Choroid plexus epithelial cell (primary cell): ENCODE results near the gene KIAA0825.

Experiments used
- DNase-seq: peaks from one replicate; pipeline ENCODE4 v3.0.0-alpha.2; 2010; ENCODE audit warnings: low read depth
- H3K4me3 ChIP-seq: 2 replicates; pipeline ENCODE4 v1.5.1; 2011; ENCODE audit warnings: low read depth, mild to moderate bottlenecking, control low read depth, low read length, moderate library complexity
- CTCF ChIP-seq: conservative IDR thresholded peaks from 2 replicates; pipeline ENCODE4 v1.5.1; 2011; ENCODE audit warnings: low read depth, mild to moderate bottlenecking, control low read depth, inconsistent platforms, low read length, moderate library complexity

The KIAA0825 gene

GRCh38 chr5:94316916-94317838 is 301.2 kb downstream of the KIAA0825 start:
- no peak overlapping the region for H3K4me3 ChIP-seq
- DNase-seq: peak; percentile 4
- no peak for TF ChIP-seq CTCF

- TF ChIP-seq CTCF: no peak
- H3K4me3 ChIP-seq: no peak overlapping the region
- no peak for DNase-seq
These were observed 303.8 kb downstream of the KIAA0825 start for GRCh38 chr5:94314460-94315131.

- no peak for DNase-seq
- no peak for TF ChIP-seq CTCF
- H3K4me3 ChIP-seq: no peak overlapping the region
These were observed 304.7 kb downstream of the KIAA0825 start for GRCh38 chr5:94313696-94314095.

GRCh38 chr5:94313188-94313587 is 305.2 kb downstream of the KIAA0825 start:
- peak; percentile 1 for DNase-seq
- TF ChIP-seq CTCF: no peak
- H3K4me3 ChIP-seq: no peak overlapping the region

- DNase-seq: no peak
- no peak overlapping the region for H3K4me3 ChIP-seq
- no peak for TF ChIP-seq CTCF
These were observed 306.1 kb downstream of the KIAA0825 start for GRCh38 chr5:94312298-94312697.

GRCh38 chr5:94310833-94311232 is 307.6 kb downstream of the KIAA0825 start:
- no peak overlapping the region for H3K4me3 ChIP-seq
- DNase-seq: no peak
- no peak for TF ChIP-seq CTCF

- no peak for DNase-seq
- TF ChIP-seq CTCF: no peak
These were observed 309.3 kb downstream of the KIAA0825 start for GRCh38 chr5:94309141-94309540.

More at GRCh38 chr5:94309141-94309540, 309.3 kb downstream of the KIAA0825 start:
- H3K4me3 ChIP-seq: no peak overlapping the region
